Measurements from ENCODE around the gene LYRM4.

The LYRM4 gene

GRCh38 chr6:5203546-5203945, 57.2 kb downstream of the LYRM4 start:
- no peak for DNase-seq

- no peak for DNase-seq
Observed at GRCh38 chr6:5202941-5203340, 57.8 kb downstream of the LYRM4 start.

GRCh38 chr6:5202206-5202605, 58.5 kb downstream of the LYRM4 start:
- DNase-seq: no peak

- no peak for DNase-seq
Observed at GRCh38 chr6:5201271-5201670, 59.5 kb downstream of the LYRM4 start.

GRCh38 chr6:5199702-5200101, 61.0 kb downstream of the LYRM4 start:
- DNase-seq: no peak

GRCh38 chr6:5199283-5199682, 61.5 kb downstream of the LYRM4 start:
- DNase-seq: no peak

GRCh38 chr6:5197084-5197483, 63.7 kb downstream of the LYRM4 start:
- DNase-seq: no peak

- no peak for DNase-seq
Observed at GRCh38 chr6:5192135-5192794, 68.5 kb downstream of the LYRM4 start.

GRCh38 chr6:5191722-5192121, 69.0 kb downstream of the LYRM4 start:
- DNase-seq: no peak

GRCh38 chr6:5191222-5191621, 69.5 kb downstream of the LYRM4 start:
- no peak for DNase-seq

- DNase-seq: no peak
Observed at GRCh38 chr6:5190507-5190906, 70.2 kb downstream of the LYRM4 start.

GRCh38 chr6:5188646-5189045, 72.1 kb downstream of the LYRM4 start:
- DNase-seq: no peak

GRCh38 chr6:5184878-5185277, 75.9 kb downstream of the LYRM4 start:
- DNase-seq: no peak

GRCh38 chr6:5184218-5184617, 76.5 kb downstream of the LYRM4 start:
- DNase-seq: no peak

GRCh38 chr6:5181510-5182317, 79.0 kb downstream of the LYRM4 start:
- no peak for DNase-seq

GRCh38 chr6:5180636-5181035, 80.1 kb downstream of the LYRM4 start:
- DNase-seq: no peak

GRCh38 chr6:5179917-5180316, 80.8 kb downstream of the LYRM4 start:
- DNase-seq: no peak

- no peak for DNase-seq
Observed at GRCh38 chr6:5178806-5179205, 81.9 kb downstream of the LYRM4 start.

- no peak for DNase-seq
Observed at GRCh38 chr6:5175635-5176034, 85.1 kb downstream of the LYRM4 start.

GRCh38 chr6:5174756-5175549, 85.8 kb downstream of the LYRM4 start:
- no peak for DNase-seq

GRCh38 chr6:5174244-5174643, 86.5 kb downstream of the LYRM4 start:
- peak in 2 of 4 experiments; percentile 9 to 27 for DNase-seq

GRCh38 chr6:5173810-5174209, 86.9 kb downstream of the LYRM4 start:
- DNase-seq: no peak

- DNase-seq: no peak
Observed at GRCh38 chr6:5172897-5173474, 87.8 kb downstream of the LYRM4 start.

All from activated naive CD4-positive, alpha-beta T cell (primary cell).